B cell (primary cell): ENCODE results near the gene CASKIN2. TPM values are rescaled to one million over a fixed set of nuclear protein-coding genes. Genes with fewer than 3 reads are reported as not detected.

Source experiments
- ATAC-seq: fragments of 200-7000 bp; cut with Tn5 transposase; one replicate; pipeline ENCODE4 v1.10.0; 2021; ENCODE audit warnings: low read depth, mild to moderate bottlenecking, moderate number of reproducible peaks, moderate library complexity
- CTCF ChIA-PET: fragments of 350-600 bp; sonication (Branson Sonifier 250); formaldehyde crosslinking; loops from one replicate; lab custom pipeline; 2021; ENCODE audit warnings: antibody characterized with exemption, inconsistent platforms; lab: Charles Lee
- POLR2A ChIA-PET: fragments of 350-600 bp; sonication (Branson Sonifier 250); formaldehyde crosslinking; loops from one replicate; lab custom pipeline; 2021; ENCODE audit warnings: antibody characterized with exemption; lab: Charles Lee
- DNase-seq: peaks from one replicate; pipeline ENCODE4 v3.0.0; 2013
- H2AFZ ChIP-seq: 2 replicates; pipeline ENCODE4 v1.6.1; 2012; ENCODE audit warnings: mild to moderate bottlenecking, low read depth, low read length; ENCODE audit not compliant: insufficient read depth, poor library complexity, severe bottlenecking
- H3K27ac ChIP-seq, 2 donors: 1 replicate in 1 of 2; 2 replicates in 1 of 2; pipeline ENCODE4 v1.5.1; 2012 to 2013; ENCODE audit warnings: low read length in 2 of 2, mild to moderate bottlenecking in 2 of 2, moderate library complexity in 1 of 2
- H3K27me3 ChIP-seq, 4 experiments: fragments of 200-600 bp in 1 of 4; sonication (generic) in 1 of 4; replicated peaks in 1 of 4; 1 replicate in 2 of 4; 2 replicates in 2 of 4; pipeline versions ENCODE4 v1.6.1 to v1.7.0; 2013 to 2016; ENCODE audit warnings: low read length in 3 of 4, mild to moderate bottlenecking in 2 of 4, mixed read lengths in 1 of 4, moderate library complexity in 1 of 4; ENCODE audit not compliant: insufficient read depth in 4 of 4, control insufficient read depth in 3 of 4; ENCODE audit errors: control extremely low read depth in 1 of 4
- H3K36me3 ChIP-seq, 2 experiments: replicated peaks in 1 of 2; 1 replicate in 1 of 2; 2 replicates in 1 of 2; pipeline versions ENCODE4 v1.6.1 to v1.7.1; 2013; ENCODE audit warnings: low read length in 1 of 2; ENCODE audit not compliant: insufficient read depth in 2 of 2, control insufficient read depth in 1 of 2; ENCODE audit errors: control extremely low read depth in 1 of 2, extremely low read depth in 1 of 2
- H3K4me1 ChIP-seq, 2 donors: fragments of 200-600 bp in 1 of 2; sonication (generic) in 1 of 2; 1 replicate in 1 of 2; 2 replicates in 1 of 2; pipeline versions ENCODE4 v1.5.1 to v1.6.1; 2013 to 2017; ENCODE audit warnings: low read length in 2 of 2; ENCODE audit not compliant: control insufficient read depth in 2 of 2, insufficient read depth in 2 of 2
- H3K4me2 ChIP-seq: replicated peaks from 2 replicates; pipeline ENCODE3; 2012; ENCODE audit warnings: mild to moderate bottlenecking, low read depth, low read length; ENCODE audit not compliant: poor library complexity, severe bottlenecking
- H3K4me3 ChIP-seq, 5 experiments: fragments of 200-600 bp in 1 of 5; sonication (generic) in 1 of 5; 1 replicate in 3 of 5; 2 replicates in 2 of 5; pipeline versions ENCODE4 v1.5.1 to v1.7.0; 2011 to 2016; ENCODE audit warnings: low read length in 4 of 5, mild to moderate bottlenecking in 4 of 5, low read depth in 2 of 5, control low read depth in 1 of 5, moderate library complexity in 1 of 5; ENCODE audit not compliant: insufficient read depth in 1 of 5; ENCODE audit errors: control extremely low read depth in 1 of 5, extremely low read depth in 1 of 5
- H3K79me2 ChIP-seq: fragments of 200-600 bp; sonication (generic); one replicate; pipeline ENCODE4 v1.6.0; 2016; ENCODE audit warnings: low read length; ENCODE audit not compliant: control insufficient read depth, insufficient read depth
- H3K9ac ChIP-seq: fragments of 200-600 bp; sonication (generic); 2 replicates; pipeline ENCODE4 v1.6.1; 2017; ENCODE audit warnings: mild to moderate bottlenecking, low read length, moderate library complexity
- H3K9me3 ChIP-seq, 3 donors: one replicate each; pipeline versions ENCODE4 v1.6.1 to v1.7.1; 2013; ENCODE audit warnings: low read length in 2 of 3; ENCODE audit not compliant: control insufficient read depth in 2 of 3, insufficient read depth in 1 of 3; ENCODE audit errors: control extremely low read depth in 1 of 3
- H4K20me1 ChIP-seq: 2 replicates; pipeline ENCODE4 v1.6.0; 2012; ENCODE audit warnings: mild to moderate bottlenecking, low read length; ENCODE audit not compliant: insufficient read depth, control insufficient read depth, poor library complexity, severe bottlenecking
- H3K27ac Mint-ChIP-seq: one replicate; pipeline ENCODE4 v1.8.0; 2021; ENCODE audit warnings: mixed read lengths
- H3K27me3 Mint-ChIP-seq: one replicate; pipeline ENCODE4 v1.8.0; 2021; ENCODE audit warnings: mixed read lengths
- H3K4me1 Mint-ChIP-seq: one replicate; pipeline ENCODE4 v1.8.0; 2021; ENCODE audit warnings: mixed read lengths
- H3K4me3 Mint-ChIP-seq: one replicate; pipeline ENCODE4 v1.8.0; 2021; ENCODE audit warnings: mixed read lengths
- H3K9me3 Mint-ChIP-seq: one replicate; pipeline ENCODE4 v1.8.0; 2022; ENCODE audit warnings: mixed read lengths; ENCODE audit not compliant: insufficient read depth
- CTCF ChIP-seq: fragments of 200-600 bp; IDR thresholded peaks from one replicate; pipeline ENCODE4 v1.8.0; 2022; ENCODE audit warnings: antibody characterized with exemption, mild to moderate bottlenecking
- EZH2 ChIP-seq: IDR thresholded peaks from 2 replicates; pipeline ENCODE4 v1.6.1; 2012; ENCODE audit warnings: borderline replicate concordance, low read depth, mild to moderate bottlenecking, moderate library complexity, low read length; ENCODE audit not compliant: insufficient read depth, poor library complexity, severe bottlenecking
- WGBS: methylation state at CpG from one replicate; pipeline ENCODE4 v1.1.5; 2013; ENCODE audit warnings: missing lambda C conversion rate; ENCODE audit not compliant: insufficient coverage; 5-methylcytosine and 5-hydroxymethylcytosine counted together
- intact Hi-C: fragments of 100-400 bp; cut with micrococcal nuclease; formaldehyde crosslinking; loops from one replicate; pipeline ENCODE4 v1.10.0; 2022
- polyA plus RNA-seq: library from polyadenylated mRNA; depleted of rRNA; stranded (reverse); fragments of >200 nt; gene quantifications from 2 replicates; pipeline ENCODE4 v1.2.3, GENCODE V29; 2012
- total RNA-seq, 2 donors: library from RNA; stranded (reverse); fragments of 120-200 nt in 1 of 2; gene quantifications; 1 replicate in 1 of 2; 2 replicates in 1 of 2; pipeline versions ENCODE4 v1.2.3 to v1.2.4, GENCODE V29; 2013 to 2022

Gene CASKIN2
- total and polyA plus RNA-seq, 2 donors (not counting 1 experiment from before 2014, with no cell fraction given), result 0.37 to 1.00 TPM

GRCh38 chr17:75535119-75535537, 19.8 kb upstream of the CASKIN2 start:
- Mint-ChIP-seq H3K27ac (peak overlapping the region; percentile 37), H3K27me3 (no peaks in the 10 kb centered on the region), H3K4me3 (no peak overlapping the region), H3K4me1 (peaks cover 6% of the 10 kb centered on the region), H3K9me3 (no peaks in the 10 kb centered on the region)
- H3K4me3 ChIP-seq, result no peak overlapping the region
- no peak overlapping the region for H3K9ac ChIP-seq
- H3K36me3 ChIP-seq, result no peaks in the 10 kb centered on the region
- ATAC-seq (peak; percentile 28), DNase-seq (peak; percentile 44)
- H4K20me1 ChIP-seq, result no peaks in the 10 kb centered on the region
- WGBS, result 35% methylated on average over 12 of the region's 15 CpGs
- peaks cover 6 to 14% of the 10 kb centered on the region in 2 donors for H3K4me1 ChIP-seq
- H3K27ac ChIP-seq, result peak overlapping the region in 1 of 2 donors; percentile 3
- H2AFZ ChIP-seq, result peak overlapping the region; percentile 42
- intact Hi-C loops, result no loop called here
- peak overlapping the region; percentile 42 for H3K4me2 ChIP-seq
- H3K9me3 ChIP-seq, result no peaks in the 10 kb centered on the region
- TF ChIP-seq EZH2 (no peak), CTCF (no peak)
- no peaks in the 10 kb centered on the region for H3K79me2 ChIP-seq
- no peaks in the 10 kb centered on the region for H3K27me3 ChIP-seq
- CTCF ChIA-PET, result interaction anchor here (0.6 to 1.1 kb wide), 3 partner anchors 16 to 629 kb away, joined by 3 to 5 read pairs (median 3); no protein-coding TSS in a partner anchor
- POLR2A ChIA-PET, result no interaction called here

- no peak for TF ChIP-seq CTCF
- TF ChIP-seq EZH2, result no peak
- ATAC-seq (no peak), DNase-seq (no peak)
- Histone ChIP-seq H3K4me3 (no peak overlapping the region), H3K9me3 (no peaks in the 10 kb centered on the region), H3K4me1 (peaks cover 9 to 15% of the 10 kb centered on the region in 2 donors), H4K20me1 (peaks cover 2% of the 10 kb centered on the region), H3K27me3 (peaks cover 0 to 2% (median 0%) of the 10 kb centered on the region in 4 experiments), H3K9ac (no peak overlapping the region), H3K36me3 (no peaks in the 10 kb centered on the region), H2AFZ (no peak overlapping the region), H3K4me2 (no peak overlapping the region), H3K27ac (no peak overlapping the region), H3K79me2 (peaks cover 5% of the 10 kb centered on the region)
- intact Hi-C loops, result no loop called here
- POLR2A ChIA-PET, result interaction anchor here (0.7 kb wide), 1 partner anchor 40 kb away, joined by 15 read pairs; no protein-coding TSS in a partner anchor
- H3K4me3 Mint-ChIP-seq, result no peak overlapping the region
- H3K4me1 Mint-ChIP-seq, result peaks cover 10% of the 10 kb centered on the region
- CTCF ChIA-PET, result interaction anchor here (0.7 kb wide), 2 partner anchors 12 to 329 kb away, joined by 4 read pairs; no protein-coding TSS in a partner anchor
- H3K27me3 Mint-ChIP-seq, result no peaks in the 10 kb centered on the region
- 100% methylated on average over 2 of the region's 7 CpGs for WGBS
- H3K27ac Mint-ChIP-seq, result no peak overlapping the region
- no peaks in the 10 kb centered on the region for H3K9me3 Mint-ChIP-seq
Observed at GRCh38 chr17:75531721-75532072, 16.4 kb upstream of the CASKIN2 start.
